HG03442 (cell line): ENCODE measurements around the gene SMCO2.
A peak's percentile ranks its signal among the peaks of the same experiment; 100 is the strongest.

Experiments
- ATAC-seq: cut with Tn5 transposase; IDR thresholded peaks from one replicate; pipeline ENCODE4 v1.9.1; 2021; ENCODE audit warnings: mild to moderate bottlenecking, moderate library complexity; ENCODE audit not compliant: unreplicated experiment

SMCO2 gene

DNA sequence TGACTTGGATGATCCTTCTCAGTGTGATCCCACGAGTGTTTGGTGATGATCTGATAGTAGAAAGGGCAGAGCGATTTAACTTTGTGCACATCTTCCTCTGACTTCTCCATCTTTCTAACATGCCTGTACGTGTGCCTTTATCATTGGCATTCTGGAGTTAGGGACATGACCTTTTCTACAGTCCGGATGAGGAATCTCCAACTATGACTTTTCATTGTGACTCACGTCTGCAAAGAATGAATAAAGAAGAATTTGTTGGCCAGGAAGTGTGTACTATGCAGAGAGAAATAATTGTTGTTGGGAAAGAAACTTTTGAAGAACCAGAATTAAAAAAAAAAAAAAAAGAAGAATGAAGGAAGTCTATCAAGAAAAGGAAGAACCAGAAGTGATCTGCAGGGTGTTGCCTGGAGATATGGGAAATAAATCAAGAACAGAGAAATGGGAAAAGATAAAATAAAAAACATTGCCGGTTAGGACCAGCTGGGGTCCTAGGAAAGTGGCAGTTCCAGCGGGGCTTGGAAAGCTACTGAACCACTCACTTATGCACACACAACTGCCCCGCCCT, 102.8 kb downstream of the SMCO2 start:
- ATAC-seq, result no peak

DNA sequence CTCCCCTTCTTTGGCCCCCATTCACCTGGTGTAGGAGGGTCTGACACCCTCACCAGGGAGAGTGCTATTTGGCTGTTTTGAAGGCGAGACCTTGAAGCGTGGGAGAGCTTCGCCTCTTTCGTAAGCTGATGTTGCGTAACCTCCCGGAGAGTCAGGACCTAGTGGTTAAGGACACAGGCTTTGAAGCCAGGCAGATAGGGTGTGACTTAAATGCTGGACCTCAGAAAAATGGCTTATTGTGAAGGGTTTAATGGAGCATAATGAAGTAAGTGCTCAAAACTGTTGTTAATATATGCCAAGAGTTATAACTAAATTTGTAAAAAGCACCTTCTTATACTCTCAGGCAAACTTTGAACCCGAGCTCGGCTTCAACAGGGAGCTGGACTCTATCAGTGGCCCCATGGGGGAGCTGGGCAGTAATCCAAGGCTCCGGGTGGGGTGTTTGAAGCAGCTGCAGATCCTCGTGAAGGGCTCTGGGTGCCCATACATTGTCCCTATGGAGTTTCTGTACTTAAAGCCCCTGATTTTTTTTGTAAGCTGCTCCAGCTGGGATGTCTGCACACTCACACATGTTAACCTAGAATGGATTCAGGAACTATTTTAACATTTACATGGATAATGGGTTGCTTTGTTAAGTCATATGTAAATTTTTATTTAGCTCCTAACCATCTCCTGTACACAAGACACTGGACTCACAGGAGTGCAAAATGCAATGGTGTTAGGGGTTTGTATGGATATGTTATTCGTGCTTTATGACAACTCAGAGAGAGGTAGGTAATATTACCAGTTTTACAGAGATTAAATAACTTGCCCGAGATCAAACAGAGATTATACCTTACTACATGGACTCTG, 103.5 kb downstream of the SMCO2 start:
- peak; percentile 60 for ATAC-seq

DNA sequence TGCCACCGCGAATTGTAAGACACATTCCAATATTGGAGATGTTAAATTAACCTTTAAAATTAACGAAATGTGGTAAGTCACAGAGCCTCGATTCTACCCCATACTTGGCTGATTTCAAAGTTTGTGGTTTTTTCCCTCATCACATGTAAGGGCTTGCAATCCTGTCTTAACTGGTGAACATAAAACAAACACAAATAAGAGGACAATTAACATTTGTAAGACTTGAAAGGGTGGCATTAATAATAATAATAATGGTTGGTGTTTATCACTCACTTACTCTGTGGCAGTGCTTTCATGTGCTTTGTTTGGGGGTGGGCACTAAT, 104.1 kb downstream of the SMCO2 start:
- ATAC-seq, result no peak

DNA sequence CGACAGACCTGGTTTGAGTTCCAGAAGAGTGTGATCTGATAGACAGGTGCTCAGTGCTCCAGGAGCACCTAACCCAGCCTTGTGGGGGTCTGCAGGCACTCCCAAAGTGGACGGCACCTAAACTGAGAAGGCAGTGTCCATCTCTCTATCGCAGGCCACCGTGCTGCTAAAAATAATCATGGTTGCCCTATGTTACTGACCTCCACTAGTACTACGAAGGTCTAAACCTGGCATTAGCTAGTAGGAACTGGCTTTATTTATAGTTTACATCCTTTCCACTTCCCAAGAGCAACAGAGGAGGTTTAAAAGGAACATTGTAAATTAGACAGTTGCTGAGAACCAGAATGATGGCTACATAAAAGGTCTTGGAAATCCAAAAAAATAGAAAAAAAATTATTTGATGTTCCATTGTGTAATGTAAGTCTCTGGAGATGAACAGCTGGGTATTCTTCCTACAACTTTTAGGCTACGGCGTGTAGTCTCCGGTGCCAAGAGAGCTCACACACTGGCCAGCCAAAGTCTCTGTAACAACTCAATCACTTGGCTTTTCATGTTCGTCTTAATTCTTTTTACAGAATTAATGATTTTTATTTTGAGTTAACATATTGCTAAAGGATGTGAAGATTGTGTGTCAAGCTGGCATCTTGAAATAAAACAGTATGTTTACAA, 104.8 kb downstream of the SMCO2 start:
- ATAC-seq, result no peak
